GM18511 (cell line): ENCODE measurements around the gene PRKRIP1.
"Not testable (repeated sequence)": the region's sequence is repeated elsewhere in the genome, so short reads cannot be mapped to it uniquely, and the experiment has no call there.

Experiments
- ATAC-seq: cut with Tn5 transposase; IDR thresholded peaks from one replicate; pipeline ENCODE4 v1.9.1; 2021; ENCODE audit warnings: mild to moderate bottlenecking, moderate library complexity; ENCODE audit not compliant: unreplicated experiment

Gene PRKRIP1

DNA sequence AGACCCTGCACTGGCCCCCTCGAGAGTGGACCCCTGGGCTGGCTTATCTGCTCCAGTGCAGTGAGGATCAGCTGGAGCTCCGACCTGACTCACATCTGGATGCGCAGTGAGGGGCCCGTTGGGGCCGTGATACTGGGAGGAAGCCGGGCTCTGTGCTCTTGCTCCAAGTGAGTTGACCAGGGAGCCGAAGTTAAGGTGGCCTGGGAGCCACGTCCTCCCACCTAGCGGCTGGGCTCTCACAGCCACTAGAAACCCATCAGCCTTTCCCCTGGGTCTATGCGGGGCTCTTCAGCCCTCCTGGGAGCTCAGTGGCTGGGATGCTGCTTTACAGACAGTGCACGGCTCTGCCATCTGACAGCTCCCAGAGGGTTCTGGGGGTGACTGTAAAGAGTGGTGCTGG lies 59.4 kb downstream of the PRKRIP1 start:
- ATAC-seq = no peak

DNA sequence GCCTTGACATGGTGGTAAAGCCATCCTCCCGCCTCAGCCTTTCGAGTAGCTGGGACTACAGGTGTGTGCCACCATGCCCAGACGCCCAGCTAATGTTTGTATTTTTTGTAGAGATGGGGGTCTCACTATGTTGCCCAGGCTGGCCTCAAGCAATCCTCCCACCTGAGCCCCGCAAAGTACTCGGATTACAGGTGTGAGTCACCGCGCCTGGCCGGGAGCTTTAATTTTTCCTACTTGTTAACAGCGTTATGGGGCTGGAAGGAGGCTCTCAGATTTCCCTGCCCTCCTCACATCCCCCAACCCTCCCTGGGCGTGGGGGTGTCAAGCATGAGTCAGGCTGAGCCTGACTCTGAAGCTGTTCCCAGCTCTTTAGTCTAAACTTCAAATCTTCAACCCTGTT lies 60.2 kb downstream of the PRKRIP1 start:
- ATAC-seq = no peak

DNA sequence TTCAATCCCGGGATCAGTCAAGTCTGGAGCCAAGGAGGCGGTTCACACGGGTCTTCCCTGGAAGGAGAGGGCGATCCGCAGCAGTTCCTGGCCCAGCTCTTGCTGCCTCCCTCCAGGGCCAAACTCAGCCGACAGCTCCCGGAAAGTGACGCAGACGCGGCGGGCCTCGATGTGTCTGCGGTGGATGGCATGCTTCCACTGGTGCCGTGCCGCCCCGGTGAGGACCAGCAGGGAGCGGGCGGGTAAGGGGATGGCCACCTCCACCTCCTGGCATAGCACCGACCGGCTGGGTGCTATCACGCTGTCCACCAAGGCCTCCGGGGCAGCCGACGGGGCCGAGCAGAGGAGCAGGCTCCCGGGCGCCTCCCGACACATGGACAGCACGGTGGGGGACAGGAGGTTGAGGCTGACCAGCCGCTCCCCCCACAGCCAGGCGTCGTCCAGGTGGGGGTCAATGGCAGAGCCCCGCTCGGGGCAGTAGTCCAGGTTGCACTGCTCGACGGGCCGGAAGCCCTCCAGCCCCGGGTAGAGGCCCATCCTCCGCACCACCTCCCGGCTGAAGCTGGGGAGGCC lies 61.3 kb downstream of the PRKRIP1 start:
- ATAC-seq = no peak

DNA sequence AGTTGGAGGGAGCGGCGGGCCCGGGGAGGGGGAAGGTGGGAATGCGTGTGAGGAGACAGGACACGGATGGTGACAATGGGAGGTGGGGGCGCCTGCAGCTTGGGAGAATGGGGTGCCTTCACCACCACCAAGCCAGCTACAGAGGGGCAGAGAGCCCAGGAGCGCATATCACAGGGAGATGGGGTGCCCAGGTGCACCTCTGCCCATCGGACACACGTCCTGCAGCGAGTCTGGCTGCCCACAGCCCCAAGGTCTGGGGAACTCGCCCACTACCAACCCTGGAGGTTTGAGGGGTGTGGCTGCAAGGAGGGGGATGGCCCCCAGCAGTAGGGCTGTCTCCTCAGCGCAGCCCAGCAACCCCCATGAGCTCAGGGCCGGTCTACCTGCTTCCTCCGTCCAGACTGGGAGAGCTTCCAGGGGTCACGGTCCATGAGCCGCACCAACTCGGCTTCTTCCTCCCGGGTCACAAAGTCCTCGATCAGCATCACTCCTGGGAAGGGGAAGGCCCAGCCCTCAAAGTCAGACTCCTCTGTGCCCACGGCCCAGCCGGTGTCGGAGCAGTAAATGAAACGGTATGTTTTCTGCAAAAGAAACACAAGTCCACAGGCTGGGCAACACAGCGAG lies 63.2 kb downstream of the PRKRIP1 start:
- ATAC-seq = no peak

DNA sequence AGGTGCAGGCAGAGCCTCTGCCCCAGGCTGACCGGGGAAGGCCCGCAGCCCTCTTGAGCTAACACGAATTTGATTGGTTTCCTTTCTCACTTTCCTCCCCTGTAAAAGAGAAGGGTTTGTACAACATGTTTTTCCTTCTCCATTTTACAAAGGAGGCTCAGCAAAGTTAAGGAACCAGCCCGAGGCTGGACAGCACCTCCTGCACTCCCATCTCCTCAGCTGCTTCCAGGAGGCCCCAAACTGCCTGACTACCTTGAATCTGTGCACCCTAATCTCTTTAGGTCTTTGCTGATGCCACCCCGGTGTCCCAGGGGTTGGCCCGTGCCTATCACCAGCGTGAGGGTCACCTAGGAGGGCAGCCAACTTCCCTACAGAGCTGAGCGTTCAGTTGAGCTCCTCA lies 64.3 kb downstream of the PRKRIP1 start:
- ATAC-seq = no peak

DNA sequence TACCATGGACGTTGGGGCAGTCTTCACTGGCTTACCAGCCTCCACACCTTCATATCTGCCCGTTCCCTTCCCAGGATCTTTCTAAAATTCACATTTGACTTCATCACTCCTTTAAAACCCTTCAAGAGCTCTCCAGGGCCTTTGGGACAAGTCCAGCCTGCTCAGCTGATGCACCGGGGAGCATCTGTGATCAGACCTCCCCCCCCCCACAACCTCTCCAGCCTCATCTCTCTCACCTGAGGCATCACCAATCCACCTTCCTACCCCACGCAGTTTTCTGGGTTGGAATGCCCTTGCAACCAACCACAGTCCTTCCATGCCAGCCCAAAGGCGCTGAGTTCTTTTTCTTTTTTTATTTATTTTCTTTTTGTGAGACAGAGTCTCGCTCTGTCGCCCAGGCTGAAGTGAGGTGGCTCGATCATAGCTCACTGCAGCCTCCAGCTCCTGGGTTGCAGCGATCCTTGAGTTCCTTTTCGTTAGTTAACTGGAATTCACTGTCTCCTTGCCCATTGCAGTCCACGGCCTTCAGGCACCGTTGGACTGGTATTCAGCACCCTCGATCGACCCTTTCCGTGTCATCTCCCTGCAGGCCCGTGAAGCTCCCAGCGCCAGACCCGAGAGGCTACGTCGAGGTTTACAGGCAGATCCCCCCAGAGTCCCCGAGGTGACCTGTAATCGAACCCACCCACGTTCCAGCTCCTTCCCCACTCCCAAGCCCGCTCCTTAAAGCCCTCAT lies 67.8 kb downstream of the PRKRIP1 start:
- ATAC-seq = no peak

DNA sequence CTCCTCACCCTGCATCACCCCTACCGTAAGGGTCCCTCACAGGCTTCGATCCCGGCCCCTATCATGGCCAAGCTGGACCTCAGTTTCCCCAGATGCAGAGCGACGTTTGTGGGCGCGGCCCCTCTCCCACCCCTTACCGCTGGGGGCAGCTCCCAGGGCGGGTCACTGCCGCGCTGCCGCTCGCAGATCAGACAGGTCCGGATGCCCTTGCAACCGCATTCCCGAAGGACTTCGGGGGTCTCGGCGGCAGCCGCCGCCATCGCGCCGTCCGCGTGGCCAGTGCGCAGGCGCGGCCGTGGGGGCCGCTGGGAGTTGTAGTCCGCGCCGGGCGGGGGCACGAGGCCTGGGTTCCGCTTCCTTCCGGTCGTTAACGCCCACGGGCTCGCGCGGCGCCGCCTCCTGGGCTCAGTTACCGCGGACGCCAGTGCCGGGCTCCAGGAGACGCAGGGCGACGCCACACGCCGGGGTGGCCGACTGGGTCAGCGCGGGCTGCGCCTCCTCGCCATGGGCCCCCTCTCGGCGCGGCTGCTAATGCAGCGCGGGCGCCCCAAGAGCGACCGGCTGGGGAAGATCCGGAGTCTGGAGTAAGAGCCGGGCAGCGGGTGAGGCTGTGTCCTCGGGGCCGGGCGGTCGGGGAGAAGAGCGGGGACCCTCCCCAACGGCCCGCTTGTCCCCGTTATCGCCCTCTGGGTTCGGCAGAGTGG lies 68.6 kb downstream of the PRKRIP1 start, which contains the start of the genes ALKBH4 and LRWD1:
ALKBH4 (minus strand) TSS at position 287 of the 704 bp plus-strand sequence; CDS start at position 260, 27 bp downstream.
LRWD1 (plus strand) TSS at position 408 of the 704 bp plus-strand sequence; CDS start at position 505, 97 bp downstream.
- ATAC-seq = peak; percentile 91

DNA sequence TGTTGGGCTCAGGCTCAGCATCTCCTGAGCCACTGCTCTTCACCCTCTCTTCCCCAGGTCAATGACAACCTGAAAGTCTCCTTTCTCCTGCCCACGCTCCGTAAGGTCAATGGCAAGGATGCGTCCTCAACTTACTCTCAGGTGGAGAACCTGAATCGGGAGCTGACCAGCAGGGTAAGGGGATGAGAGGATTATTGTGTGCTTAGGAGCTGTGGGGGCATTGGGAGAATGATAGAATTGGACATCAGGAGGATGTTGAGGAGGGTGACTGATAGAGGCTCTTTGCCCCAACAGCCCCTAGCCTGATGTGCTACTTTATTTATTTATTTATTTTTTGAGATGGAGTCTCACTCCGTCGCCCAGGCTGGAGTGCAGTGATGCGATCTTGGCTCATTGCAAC lies 69.9 kb downstream of the PRKRIP1 start:
- no peak for ATAC-seq

DNA sequence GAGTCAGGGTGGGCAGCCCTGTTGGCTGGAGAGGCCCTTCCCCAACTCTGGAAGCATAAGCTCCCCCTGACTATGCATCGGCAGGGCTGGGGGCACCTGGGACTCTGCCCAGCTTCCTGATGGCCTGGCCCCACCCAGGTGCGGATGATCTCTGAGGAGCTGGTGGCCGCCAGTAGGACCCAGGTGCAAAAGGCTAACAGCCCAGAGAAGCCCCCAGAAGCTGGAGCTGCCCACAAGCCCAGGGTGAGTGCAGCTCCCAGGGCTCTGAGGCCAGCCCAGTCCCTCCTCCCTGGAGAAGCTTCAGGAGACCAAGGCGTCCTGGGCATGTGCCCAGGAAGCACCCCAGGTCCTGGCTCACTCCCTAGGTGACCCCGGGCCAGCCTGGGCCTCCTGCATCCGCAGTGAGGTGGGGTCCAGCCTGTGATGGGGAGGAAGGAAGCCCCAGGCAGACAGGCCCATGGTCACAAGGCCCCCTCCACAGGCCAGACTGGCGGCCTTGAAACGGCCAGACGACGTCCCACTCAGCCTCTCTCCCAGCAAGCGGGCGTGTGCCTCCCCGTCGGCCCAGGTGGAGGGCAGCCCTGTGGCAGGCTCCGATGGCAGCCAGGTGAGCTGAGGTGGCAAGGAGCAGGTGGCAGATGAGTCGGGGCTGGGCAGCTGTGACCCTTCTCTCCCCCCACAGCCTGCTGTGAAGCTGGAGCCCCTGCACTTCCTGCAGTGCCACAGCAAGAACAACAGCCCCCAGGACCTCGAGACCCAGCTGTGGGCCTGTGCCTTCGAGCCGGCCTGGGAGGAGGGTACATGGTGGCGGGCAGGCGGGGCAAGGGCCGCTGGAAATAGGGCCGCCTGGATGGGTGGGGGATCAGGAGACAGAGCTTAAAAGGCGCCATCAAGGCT lies 71.7 kb downstream of the PRKRIP1 start:
- no peak for ATAC-seq

DNA sequence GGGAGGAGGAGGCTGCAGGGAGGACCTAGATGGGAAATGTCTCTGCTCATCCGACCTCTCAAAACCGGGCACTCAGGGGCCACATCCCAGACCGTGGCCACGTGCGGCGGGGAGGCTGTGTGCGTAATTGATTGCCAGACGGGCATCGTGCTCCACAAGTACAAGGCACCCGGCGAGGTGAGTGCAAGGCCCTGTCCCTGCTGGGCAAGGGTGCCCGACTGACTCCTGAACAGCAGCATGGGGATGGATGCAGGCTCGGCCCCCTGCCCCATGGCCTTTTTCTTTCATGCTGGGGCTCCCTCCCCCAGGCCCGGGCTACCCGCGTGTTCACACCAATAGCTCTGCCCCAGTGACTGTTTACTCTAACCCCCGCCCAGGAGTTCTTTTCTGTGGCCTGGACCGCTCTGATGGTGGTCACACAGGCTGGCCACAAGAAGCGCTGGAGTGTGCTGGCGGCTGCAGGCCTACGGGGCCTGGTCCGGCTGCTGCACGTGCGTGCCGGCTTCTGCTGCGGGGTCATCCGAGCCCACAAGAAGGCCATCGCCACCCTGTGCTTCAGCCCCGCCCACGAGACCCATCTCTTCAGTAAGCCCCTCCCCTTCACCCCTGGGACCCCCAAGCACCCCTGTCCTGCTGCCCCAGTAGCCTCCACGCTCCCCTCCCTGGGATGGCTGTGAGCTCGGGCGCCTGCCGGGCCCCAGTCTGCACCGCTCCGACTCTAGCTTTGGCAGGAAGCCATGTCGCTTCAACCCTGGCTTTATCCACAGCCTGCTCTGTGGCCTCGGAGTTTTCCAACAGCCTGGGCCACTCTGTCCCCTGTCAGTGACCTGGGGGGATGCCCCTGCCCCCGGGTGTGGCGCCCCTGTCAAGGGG lies 72.6 kb downstream of the PRKRIP1 start:
- no peak for ATAC-seq

DNA sequence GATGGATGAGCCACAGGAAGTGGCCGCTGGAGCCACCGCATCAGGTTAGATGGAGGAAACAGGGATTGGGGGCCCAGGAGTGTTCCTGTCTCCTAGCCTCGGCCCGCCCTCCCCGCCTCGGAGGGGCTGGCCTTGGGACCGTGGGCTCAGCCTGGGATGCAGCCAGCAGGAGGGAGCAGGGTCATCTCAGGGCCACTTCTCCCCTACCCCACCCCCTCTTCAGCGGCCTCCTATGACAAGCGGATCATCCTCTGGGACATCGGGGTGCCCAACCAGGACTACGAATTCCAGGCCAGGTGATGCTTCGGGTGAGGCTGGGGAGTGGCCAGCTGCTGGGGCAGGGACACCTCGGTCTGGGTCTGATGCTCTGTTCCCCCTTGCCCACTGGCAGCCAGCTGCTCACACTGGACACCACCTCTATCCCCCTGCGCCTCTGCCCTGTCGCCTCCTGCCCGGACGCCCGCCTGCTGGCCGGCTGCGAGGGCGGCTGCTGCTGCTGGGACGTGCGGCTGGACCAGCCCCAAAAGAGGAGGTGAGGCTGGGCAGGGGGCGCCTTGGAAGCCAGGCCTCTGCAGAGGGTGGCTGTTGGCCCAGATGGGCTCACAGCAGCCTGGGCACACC lies 73.3 kb downstream of the PRKRIP1 start:
- ATAC-seq = no peak

DNA sequence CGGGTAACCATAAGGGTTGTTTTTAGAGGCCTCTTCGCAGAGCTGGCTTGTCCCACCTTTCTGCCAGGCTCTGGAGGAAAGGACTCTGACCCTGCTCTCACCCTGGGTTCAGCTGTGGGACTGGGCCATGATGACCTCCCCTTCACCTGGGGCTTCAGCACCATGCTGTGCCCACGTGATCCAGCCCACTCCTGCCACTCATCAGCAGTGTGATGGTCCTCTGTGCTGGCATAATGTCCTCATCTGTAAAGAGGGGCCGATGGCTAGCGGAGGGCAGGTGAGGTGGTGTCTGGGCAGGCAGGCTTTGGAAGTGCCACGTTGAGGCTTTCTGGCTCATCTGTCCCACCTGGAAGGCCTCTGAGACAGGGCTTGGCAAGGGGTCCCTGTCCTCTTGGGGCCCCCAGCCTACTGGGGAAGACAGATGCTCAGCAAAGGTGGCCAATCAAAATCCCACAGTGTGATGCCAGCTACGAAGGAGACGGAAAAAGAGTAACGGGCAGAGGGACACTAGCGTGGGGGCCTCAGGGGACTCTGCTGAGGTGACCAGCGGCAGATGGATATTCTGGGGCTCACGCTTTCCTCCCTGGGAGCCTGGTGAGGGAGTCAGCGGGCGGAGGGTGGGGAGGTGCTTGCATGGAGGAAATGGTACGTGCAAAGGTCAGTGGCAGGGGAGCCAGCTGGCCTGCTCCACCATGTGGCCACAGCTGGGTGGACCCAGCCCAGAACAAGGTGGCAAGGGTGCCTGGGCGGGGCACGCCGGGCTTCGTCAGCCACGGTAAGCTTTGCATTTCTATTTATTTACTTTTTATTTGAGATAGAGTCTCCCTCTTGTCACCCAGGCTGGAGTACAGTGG lies 74.0 kb downstream of the PRKRIP1 start:
- no peak for ATAC-seq

DNA sequence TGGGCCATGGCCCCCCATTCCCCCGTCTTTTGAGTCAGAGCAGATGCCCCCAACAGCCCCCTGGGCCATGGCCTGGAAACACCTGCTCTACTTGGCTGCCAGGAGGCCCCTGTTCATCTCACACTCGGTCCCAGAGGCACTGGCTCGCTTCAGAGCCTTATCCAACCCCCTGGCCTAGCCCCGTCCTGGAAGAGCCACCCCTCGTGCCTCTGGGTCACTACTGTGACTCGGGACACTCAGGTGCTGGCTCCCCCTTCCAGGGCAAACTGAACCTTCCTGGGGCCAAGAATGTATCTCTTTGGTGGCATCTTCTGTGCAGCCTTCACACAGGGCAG lies 75.6 kb downstream of the PRKRIP1 start:
- ATAC-seq = no peak

DNA sequence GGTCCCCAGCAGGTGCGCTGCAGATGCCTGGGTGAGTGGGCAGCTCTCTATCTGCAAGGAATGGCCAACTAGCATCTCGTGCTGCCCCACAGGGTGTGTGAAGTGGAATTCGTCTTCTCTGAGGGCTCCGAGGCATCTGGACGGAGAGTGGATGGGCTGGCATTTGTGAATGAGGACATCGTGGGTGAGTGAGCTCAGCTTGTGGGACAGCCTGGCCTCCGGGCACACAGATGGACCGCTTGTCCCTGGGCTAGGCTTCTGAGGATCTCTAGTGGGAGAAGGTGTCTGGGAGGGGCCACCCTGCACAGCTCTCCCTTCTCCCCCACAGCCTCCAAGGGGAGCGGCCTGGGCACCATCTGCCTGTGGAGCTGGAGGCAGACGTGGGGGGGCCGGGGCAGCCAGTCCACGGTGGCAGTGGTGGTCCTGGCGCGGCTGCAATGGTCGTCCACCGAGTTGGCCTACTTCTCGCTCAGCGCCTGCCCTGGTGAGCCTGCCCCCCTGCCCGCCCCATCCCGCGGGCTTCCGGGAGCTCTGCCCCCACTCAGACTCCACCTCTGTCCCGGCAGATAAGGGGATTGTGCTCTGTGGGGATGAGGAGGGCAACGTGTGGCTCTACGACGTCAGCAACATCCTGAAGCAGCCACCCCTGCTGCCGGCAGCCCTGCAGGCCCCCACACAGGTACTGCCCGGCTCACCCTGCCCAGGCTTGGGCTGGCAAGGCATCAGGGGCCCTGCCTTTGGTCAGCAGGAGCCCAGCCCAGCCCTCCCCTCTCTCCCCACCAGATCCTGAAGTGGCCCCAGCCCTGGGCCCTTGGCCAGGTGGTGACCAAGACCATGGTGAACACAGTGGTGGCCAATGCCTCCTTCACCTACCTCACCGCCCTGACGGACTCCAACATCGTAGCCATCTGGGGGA lies 76.2 kb downstream of the PRKRIP1 start:
- no peak for ATAC-seq

DNA sequence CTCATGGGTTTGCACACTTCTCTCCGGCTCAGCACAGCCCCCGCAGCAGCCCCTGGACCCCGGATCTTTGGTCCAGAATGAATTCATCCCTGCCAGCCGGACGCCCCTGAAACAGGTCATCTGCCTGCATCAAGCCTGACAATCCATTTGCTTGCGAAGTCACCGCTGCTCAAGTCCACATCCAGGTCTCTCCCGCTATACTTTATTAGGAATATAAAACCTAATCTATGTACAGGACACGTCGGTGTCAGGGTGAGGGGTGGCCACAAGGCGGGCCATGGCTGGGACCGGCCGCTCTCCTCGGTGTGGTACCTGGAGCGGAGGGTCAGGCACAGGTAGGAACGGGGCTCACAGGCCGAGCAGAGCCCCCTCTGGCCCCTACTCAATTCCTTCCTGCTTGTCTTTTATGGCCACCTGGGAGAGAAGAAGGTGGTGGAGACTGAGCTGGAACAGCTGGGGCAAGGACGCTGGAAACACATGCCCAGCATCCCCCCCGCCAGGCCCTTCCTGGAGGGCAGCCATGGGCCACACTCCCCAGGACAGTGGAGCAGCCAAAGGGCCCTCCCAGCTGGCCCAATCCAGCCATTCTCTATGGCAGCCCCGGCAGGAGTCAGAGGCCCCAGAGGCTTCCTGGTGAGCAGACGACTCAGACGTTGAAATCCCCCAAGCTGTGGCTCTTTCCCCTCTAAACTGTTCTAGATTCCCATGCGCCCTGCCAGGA lies 77.3 kb downstream of the PRKRIP1 start:
- no peak for ATAC-seq

DNA sequence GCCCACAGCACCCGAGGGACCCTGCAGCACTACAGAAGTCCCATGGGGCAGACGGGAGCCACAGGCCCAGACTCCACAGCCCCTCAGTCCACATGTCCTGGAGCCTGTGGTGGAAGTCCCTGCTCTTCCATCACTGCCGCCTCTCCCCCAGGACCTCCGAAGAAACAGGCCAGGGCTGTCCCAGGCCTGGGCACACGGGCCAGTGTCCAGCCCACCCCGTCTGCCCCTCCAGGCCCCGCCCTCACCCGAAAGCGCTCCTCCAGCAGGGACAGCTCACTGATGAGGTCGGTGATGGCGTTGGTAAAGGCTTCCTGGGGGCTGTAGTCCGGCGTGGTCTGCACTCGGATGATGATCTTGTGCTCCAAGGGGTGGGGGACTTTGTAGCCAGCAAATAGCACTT lies 78.0 kb downstream of the PRKRIP1 start:
- not testable (repeated sequence) for ATAC-seq
